Measurements from ENCODE around the gene CLCN7. TPM values are rescaled to one million over a fixed set of nuclear protein-coding genes. Genes with fewer than 3 reads are reported as not detected.
"Not testable (repeated sequence)": the region's sequence is repeated elsewhere in the genome, so short reads cannot be mapped to it uniquely, and the experiment has no call there.

CLCN7 gene
- total RNA-seq, 1 experiment from 2014 or later, result 64.0 TPM

- H3K4me2 ChIP-seq (ENCODE audit: low read length); H3K9ac ChIP-seq (ENCODE audit: low read length); BruUV-seq (replicated peaks); intact Hi-C loops (cut with micrococcal nuclease); H4K20me1 ChIP-seq (ENCODE audit: insufficient read depth); H3K9me2 ChIP-seq (ENCODE audit: insufficient read depth); ATAC-seq; H3K4me3 ChIP-seq (replicated peaks in 1 of 2; ENCODE audit: low read depth in 1 of 2, low read length in 2 of 2); H3K27me3 ChIP-seq (ENCODE audit: insufficient read depth, low read length); H3K79me2 ChIP-seq (ENCODE audit: insufficient read depth, low read length); H2AFZ ChIP-seq (ENCODE audit: low read depth, low read length, poor library complexity, severe bottlenecking); POLR2A ChIA-PET; H3K9me3 ChIP-seq (ENCODE audit: control insufficient read depth in 1 of 2, insufficient read depth in 1 of 2, low read depth in 1 of 2, low read length in 2 of 2); H3K27ac ChIP-seq (ENCODE audit: low read depth, low read length); DNase-seq (ENCODE audit: low read depth, low spot score); RAD21 ChIA-PET (ENCODE audit: low non-redundant PET in 1 of 2, low total read pairs in 2 of 2, uncharacterized antibody in 2 of 2, unreplicated experiment in 2 of 2); CTCF ChIA-PET; H3K36me3 ChIP-seq (ENCODE audit: control insufficient read depth in 1 of 2, insufficient read depth in 2 of 2, low read length in 2 of 2): not testable (repeated sequence)
- peaks cover under 1 to 16% of the 10 kb centered on the region in 2 experiments; a peak in 3 of 4 replicates for H3K4me1 ChIP-seq (ENCODE audit: control insufficient read depth in 1 of 2, insufficient read depth in 2 of 2, low read length in 2 of 2)
These were observed 4.1 kb upstream of the CLCN7 start for GRCh38 chr16:1478937-1479336.

- H3K27me3 ChIP-seq (ENCODE audit: insufficient read depth, low read length), result no peaks in the 10 kb centered on the region
- intact Hi-C loops (cut with micrococcal nuclease), result no loop called here
- ChIA-PET RAD21 (ENCODE audit: low non-redundant PET in 1 of 2, low total read pairs in 2 of 2, uncharacterized antibody in 2 of 2, unreplicated experiment in 2 of 2) (no interaction called here), CTCF (no interaction called here), POLR2A (no interaction called here)
- no peak overlapping the region for H2AFZ ChIP-seq (ENCODE audit: low read depth, low read length, poor library complexity, severe bottlenecking)
- no peak overlapping the region for H3K27ac ChIP-seq (ENCODE audit: low read depth, low read length)
- ATAC-seq, result no peak
- no peak overlapping the region for H3K4me2 ChIP-seq (ENCODE audit: low read length)
- BruUV-seq (replicated peaks), result no TSS peak
- H3K79me2 ChIP-seq (ENCODE audit: insufficient read depth, low read length), result peaks cover 24% of the 10 kb centered on the region
- no peaks in the 10 kb centered on the region for H4K20me1 ChIP-seq (ENCODE audit: insufficient read depth)
- H3K9me2 ChIP-seq (ENCODE audit: insufficient read depth), result no peaks in the 10 kb centered on the region
- DNase-seq (ENCODE audit: low read depth, low spot score), result no peak
- no peak overlapping the region for H3K4me3 ChIP-seq (replicated peaks in 1 of 2; ENCODE audit: low read depth in 1 of 2, low read length in 2 of 2)
- TF ChIP-seq CBX3 (IDR thresholded peaks at IDR 0.05; ENCODE audit: low read depth) (no peak), TCF7L2 (IDR thresholded peaks at IDR 0.05; ENCODE audit: borderline replicate concordance, extremely low read depth, insufficient read depth, insufficient read length) (no peak), ZBTB33 (IDR thresholded peaks at IDR 0.05; ENCODE audit: extremely low read depth, insufficient replicate concordance, low read length) (no peak), SIN3A (IDR thresholded peaks at IDR 0.05; ENCODE audit: low read depth) (no peak), POLR2A (IDR thresholded peaks at IDR 0.05; ENCODE audit: borderline replicate concordance, extremely low read depth, insufficient read depth, insufficient read length) (no peak), ZNF274 (IDR thresholded peaks at IDR 0.05; ENCODE audit: low read depth, low read length) (no peak), ATF3 (IDR thresholded peaks at IDR 0.05) (no peak), JUND (IDR thresholded peaks at IDR 0.05) (no peak), FOSL1 (IDR thresholded peaks at IDR 0.05; ENCODE audit: low read depth) (no peak), EZH2 (IDR thresholded peaks at IDR 0.05) (no peak), SP1 (IDR thresholded peaks at IDR 0.05; ENCODE audit: low read depth) (no peak), EZH2phosphoT487 (IDR thresholded peaks at IDR 0.05; ENCODE audit: borderline replicate concordance) (no peak), RAD21 (IDR thresholded peaks at IDR 0.05; ENCODE audit: low read depth) (no peak), ZFX (IDR thresholded peaks at IDR 0.05) (no peak), EGR1 (IDR thresholded peaks at IDR 0.05; ENCODE audit: low read depth) (no peak), CTCF (IDR thresholded peaks at IDR 0.05 in 2 of 3, conservative IDR thresholded peaks at IDR 0.05 in 1 of 3; ENCODE audit: borderline replicate concordance in 1 of 3, insufficient read depth in 1 of 3, low read depth in 2 of 3, low read length in 2 of 3) (no peak)
- H3K4me1 ChIP-seq (ENCODE audit: control insufficient read depth in 1 of 2, insufficient read depth in 2 of 2, low read length in 2 of 2), result peaks cover 6 to 20% of the 10 kb centered on the region in 2 experiments; a peak in 3 of 4 replicates
- H3K9ac ChIP-seq (ENCODE audit: low read length), result no peak overlapping the region
- no peaks in the 10 kb centered on the region for H3K36me3 ChIP-seq (ENCODE audit: control insufficient read depth in 1 of 2, insufficient read depth in 2 of 2, low read length in 2 of 2)
- no peaks in the 10 kb centered on the region for H3K9me3 ChIP-seq (ENCODE audit: control insufficient read depth in 1 of 2, insufficient read depth in 1 of 2, low read depth in 1 of 2, low read length in 2 of 2)
These were observed 2.2 kb upstream of the CLCN7 start for GRCh38 chr16:1477033-1477432.
